ENCODE data around the gene JARID2.

The JARID2 gene

GRCh38 chr6:15434823-15435380 is 189.0 kb downstream of the JARID2 start:
- DNase-seq (ENCODE audit: low read depth in 1 of 2, low spot score in 1 of 2), result no peak

GRCh38 chr6:15435468-15435867 is 189.6 kb downstream of the JARID2 start:
- no peak for DNase-seq (ENCODE audit: low read depth in 1 of 2, low spot score in 1 of 2)

GRCh38 chr6:15436451-15436850 is 190.6 kb downstream of the JARID2 start:
- DNase-seq (ENCODE audit: low read depth in 1 of 2, low spot score in 1 of 2), result no peak

GRCh38 chr6:15437090-15437635 is 191.3 kb downstream of the JARID2 start:
- no peak for DNase-seq (ENCODE audit: low read depth in 1 of 2, low spot score in 1 of 2)

- no peak for DNase-seq (ENCODE audit: low read depth in 1 of 2, low spot score in 1 of 2)
These were observed 193.6 kb downstream of the JARID2 start for GRCh38 chr6:15439410-15440025.

- DNase-seq (ENCODE audit: low read depth in 1 of 2, low spot score in 1 of 2), result no peak
These were observed 194.2 kb downstream of the JARID2 start for GRCh38 chr6:15440040-15440439.

GRCh38 chr6:15441215-15441868 is 195.5 kb downstream of the JARID2 start:
- no peak for DNase-seq (ENCODE audit: low read depth in 1 of 2, low spot score in 1 of 2)

- no peak for DNase-seq (ENCODE audit: low read depth in 1 of 2, low spot score in 1 of 2)
These were observed 196.1 kb downstream of the JARID2 start for GRCh38 chr6:15441981-15442380.

GRCh38 chr6:15442467-15442866 is 196.6 kb downstream of the JARID2 start:
- DNase-seq (ENCODE audit: low read depth in 1 of 2, low spot score in 1 of 2), result no peak

- DNase-seq (ENCODE audit: low read depth in 1 of 2, low spot score in 1 of 2), result no peak
These were observed 197.4 kb downstream of the JARID2 start for GRCh38 chr6:15443119-15443830.

GRCh38 chr6:15444081-15444731 is 198.3 kb downstream of the JARID2 start:
- no peak for DNase-seq (ENCODE audit: low read depth in 1 of 2, low spot score in 1 of 2)

- DNase-seq (ENCODE audit: low read depth in 1 of 2, low spot score in 1 of 2), result no peak
These were observed 199.0 kb downstream of the JARID2 start for GRCh38 chr6:15444881-15445280.

- no peak for DNase-seq (ENCODE audit: low read depth in 1 of 2, low spot score in 1 of 2)
These were observed 201.8 kb downstream of the JARID2 start for GRCh38 chr6:15447546-15448267.

GRCh38 chr6:15449011-15449410 is 203.1 kb downstream of the JARID2 start:
- no peak for DNase-seq (ENCODE audit: low read depth in 1 of 2, low spot score in 1 of 2)

GRCh38 chr6:15451738-15452137 is 205.9 kb downstream of the JARID2 start:
- DNase-seq (ENCODE audit: low read depth in 1 of 2, low spot score in 1 of 2), result no peak

GRCh38 chr6:15452182-15452941 is 206.5 kb downstream of the JARID2 start:
- DNase-seq (ENCODE audit: low read depth in 1 of 2, low spot score in 1 of 2), result no peak

- DNase-seq (ENCODE audit: low read depth in 1 of 2, low spot score in 1 of 2), result no peak
These were observed 207.3 kb downstream of the JARID2 start for GRCh38 chr6:15453186-15453585.

- no peak for DNase-seq (ENCODE audit: low read depth in 1 of 2, low spot score in 1 of 2)
These were observed 207.8 kb downstream of the JARID2 start for GRCh38 chr6:15453622-15454021.

GRCh38 chr6:15456422-15456821 is 210.6 kb downstream of the JARID2 start:
- no peak for DNase-seq (ENCODE audit: low read depth in 1 of 2, low spot score in 1 of 2)

GRCh38 chr6:15457121-15457650 is 211.3 kb downstream of the JARID2 start:
- no peak for DNase-seq (ENCODE audit: low read depth in 1 of 2, low spot score in 1 of 2)
